ENCODE measurements around the gene AKAP6.

DNA sequence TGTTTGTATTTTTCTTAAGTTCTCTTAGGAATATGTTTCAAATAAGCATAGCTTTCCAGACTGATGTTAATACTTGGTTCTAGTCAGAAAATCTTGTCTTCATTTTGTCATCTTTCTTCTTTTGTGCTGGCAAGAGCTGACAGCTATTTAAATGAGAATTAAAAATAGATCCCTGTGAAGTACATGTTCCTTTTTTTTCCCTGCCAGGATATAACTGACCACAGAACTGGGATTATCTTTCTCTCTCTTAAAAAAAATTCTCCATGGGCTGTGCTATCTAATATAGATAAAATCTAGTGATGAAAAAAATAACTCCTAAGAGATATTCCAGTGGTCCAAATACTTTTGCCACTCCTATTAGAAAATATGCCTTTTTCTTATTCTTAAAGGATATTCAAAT is 163.4 kb downstream of the AKAP6 start:
- TF ChIP-seq, protein P1, sequence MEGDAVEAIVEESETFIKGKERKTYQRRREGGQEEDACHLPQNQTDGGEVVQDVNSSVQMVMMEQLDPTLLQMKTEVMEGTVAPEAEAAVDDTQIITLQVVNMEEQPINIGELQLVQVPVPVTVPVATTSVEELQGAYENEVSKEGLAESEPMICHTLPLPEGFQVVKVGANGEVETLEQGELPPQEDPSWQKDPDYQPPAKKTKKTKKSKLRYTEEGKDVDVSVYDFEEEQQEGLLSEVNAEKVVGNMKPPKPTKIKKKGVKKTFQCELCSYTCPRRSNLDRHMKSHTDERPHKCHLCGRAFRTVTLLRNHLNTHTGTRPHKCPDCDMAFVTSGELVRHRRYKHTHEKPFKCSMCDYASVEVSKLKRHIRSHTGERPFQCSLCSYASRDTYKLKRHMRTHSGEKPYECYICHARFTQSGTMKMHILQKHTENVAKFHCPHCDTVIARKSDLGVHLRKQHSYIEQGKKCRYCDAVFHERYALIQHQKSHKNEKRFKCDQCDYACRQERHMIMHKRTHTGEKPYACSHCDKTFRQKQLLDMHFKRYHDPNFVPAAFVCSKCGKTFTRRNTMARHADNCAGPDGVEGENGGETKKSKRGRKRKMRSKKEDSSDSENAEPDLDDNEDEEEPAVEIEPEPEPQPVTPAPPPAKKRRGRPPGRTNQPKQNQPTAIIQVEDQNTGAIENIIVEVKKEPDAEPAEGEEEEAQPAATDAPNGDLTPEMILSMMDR (IDR thresholded peaks at IDR 0.05), result no peak
- TF ChIP-seq POLR2A (IDR thresholded peaks at IDR 0.05), result no peak
